ENCODE data around the gene IFT80. TPM values are rescaled to one million over a fixed set of nuclear protein-coding genes. Genes with fewer than 3 reads are reported as not detected.

The IFT80 gene
- total and polyA plus RNA-seq, 10 of the 15 experiments (the other 5 are each of a cell fraction or from before 2014, with no cell fraction given): 6.5 to 21.5 (median 14.1) TPM

DNA sequence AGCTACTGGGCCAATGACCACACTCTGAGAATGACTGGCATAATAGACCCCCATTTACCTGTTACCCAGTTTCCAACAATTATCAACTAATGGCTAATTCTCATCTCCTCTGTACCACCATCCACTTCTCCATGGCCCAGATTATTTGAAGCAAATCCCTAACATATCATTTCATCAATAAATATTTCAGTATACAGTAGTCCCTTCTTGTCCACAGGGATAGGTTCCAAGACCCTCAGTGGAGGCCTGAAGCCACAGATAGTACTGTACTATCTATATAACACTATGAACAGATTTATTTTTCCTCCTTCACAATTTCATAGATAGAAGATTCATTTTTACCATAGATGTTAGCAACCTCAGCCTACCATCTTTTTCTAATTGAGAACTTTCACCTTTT is 68.3 kb downstream of the IFT80 start (continued):
- TF ChIP-seq BRCA1 (IDR thresholded peaks at IDR 0.05; ENCODE audit: low read depth, low read length): no peak
- TF ChIP-seq CHD4 (IDR thresholded peaks at IDR 0.05): no peak
- TF ChIP-seq CTCF (IDR thresholded peaks at IDR 0.05 in 2 of 3, conservative IDR thresholded peaks at IDR 0.05 in 1 of 3; ENCODE audit: control insufficient read depth in 2 of 3, extremely low read depth in 1 of 3, insufficient read depth in 1 of 3, low read depth in 3 of 3, low read length in 3 of 3): no peak
- no peak for TF ChIP-seq SMAD5 (IDR thresholded peaks at IDR 0.05; ENCODE audit: low read depth)
- no peak for TF ChIP-seq BMI1 (IDR thresholded peaks at IDR 0.05; ENCODE audit: borderline replicate concordance)
- no peak for TF ChIP-seq SUPT20H (IDR thresholded peaks at IDR 0.05; ENCODE audit: borderline replicate concordance, control insufficient read depth, low read depth, low read length)
- no peak for TF ChIP-seq FOXM1 (IDR thresholded peaks at IDR 0.05; ENCODE audit: low read depth, low read length)
- TF ChIP-seq SREBF1 (IDR thresholded peaks at IDR 0.05; ENCODE audit: low read length): no peak
- TF ChIP-seq MTA3 (IDR thresholded peaks at IDR 0.05; ENCODE audit: borderline replicate concordance, low read length): no peak
- TF ChIP-seq IKZF2 (IDR thresholded peaks at IDR 0.05): no peak

- BruUV-seq (replicated peaks): no TSS peak
- ChIA-PET RAD21 (ENCODE audit: unreplicated experiment) (no interaction called here), SMC1A (ENCODE audit: uncharacterized antibody, unreplicated experiment) (interaction anchor here (0.6 to 1.0 kb wide), 2 partner anchors 10 to 143 kb away, joined by 3 read pairs; no protein-coding TSS in a partner anchor), CTCF (interaction anchor here (1.0 to 1.8 kb wide), 2 partner anchors 10 to 167 kb away, joined by 3 to 6 read pairs; no protein-coding TSS in a partner anchor), POLR2A (interaction anchor here (1.0 kb wide), 1 partner anchor 19 kb away, joined by 3 read pairs; no protein-coding TSS in a partner anchor)
- no peak overlapping the region for H3K9ac ChIP-seq (ENCODE audit: control insufficient read depth, insufficient read depth, low read length)
- H3K27me3 ChIP-seq (replicated peaks in 1 of 2; ENCODE audit: control insufficient read depth in 2 of 2, insufficient read depth in 2 of 2, low read length in 1 of 2): no peaks in the 10 kb centered on the region
- no peak overlapping the region for H3K27ac ChIP-seq (ENCODE audit: control insufficient read depth, insufficient read depth)
- in situ Hi-C loops (cut with MboI) (no loop called here), intact Hi-C loops (cut with micrococcal nuclease; ENCODE audit: unreplicated experiment) (no loop called here)
- H3K79me2 ChIP-seq (ENCODE audit: control insufficient read depth, insufficient read depth, low read length): no peaks in the 10 kb centered on the region
- FAIRE-seq (no peak), ATAC-seq (no peak), DNase-seq (ENCODE audit: low read depth, low spot score) (no peak)
- H2AFZ ChIP-seq (ENCODE audit: control insufficient read depth, low read depth, low read length): no peak overlapping the region
- no peak overlapping the region for H3K4me2 ChIP-seq (ENCODE audit: control insufficient read depth, insufficient read depth)
- no peaks in the 10 kb centered on the region for H3K9me3 ChIP-seq (replicated peaks; ENCODE audit: control insufficient read depth, insufficient read depth, low read length)
- 96% methylated on average over 1 of the region's 1 CpG for WGBS (ENCODE audit: insufficient coverage, insufficient replicate concordance, low lambda C conversion rate, missing lambda C conversion rate)
- no peaks in the 10 kb centered on the region for H4K20me1 ChIP-seq (ENCODE audit: control insufficient read depth, insufficient read depth)
- no peaks in the 10 kb centered on the region for H3K4me1 ChIP-seq (ENCODE audit: control insufficient read depth, insufficient read depth, low read length)
- H3K36me3 ChIP-seq (ENCODE audit: control insufficient read depth in 2 of 2, insufficient read depth in 2 of 2, low read length in 1 of 2): no peaks in the 10 kb centered on the region
- no peak overlapping the region for H3K4me3 ChIP-seq
- no peak for TF ChIP-seq E2F8 (IDR thresholded peaks at IDR 0.05; ENCODE audit: low read depth, partially characterized antibody)
- TF ChIP-seq SIN3A (IDR thresholded peaks at IDR 0.05; ENCODE audit: low read depth, low read length): no peak
- no peak for TF ChIP-seq CEBPB (IDR thresholded peaks at IDR 0.05; ENCODE audit: borderline replicate concordance in 1 of 2, low read depth in 2 of 2, low read length in 2 of 2)
- TF ChIP-seq, protein P1, sequence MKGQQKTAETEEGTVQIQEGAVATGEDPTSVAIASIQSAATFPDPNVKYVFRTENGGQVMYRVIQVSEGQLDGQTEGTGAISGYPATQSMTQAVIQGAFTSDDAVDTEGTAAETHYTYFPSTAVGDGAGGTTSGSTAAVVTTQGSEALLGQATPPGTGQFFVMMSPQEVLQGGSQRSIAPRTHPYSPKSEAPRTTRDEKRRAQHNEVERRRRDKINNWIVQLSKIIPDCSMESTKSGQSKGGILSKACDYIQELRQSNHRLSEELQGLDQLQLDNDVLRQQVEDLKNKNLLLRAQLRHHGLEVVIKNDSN (IDR thresholded peaks at IDR 0.05; ENCODE audit: borderline replicate concordance, extremely low read length, insufficient read depth, low read depth, low read length): no peak
- no peak for TF ChIP-seq FOXM1 (IDR thresholded peaks at IDR 0.05; ENCODE audit: low read depth, low read length)
- TF ChIP-seq SMAD5 (IDR thresholded peaks at IDR 0.05; ENCODE audit: low read depth): no peak
These were observed 68.9 kb downstream of the IFT80 start for GRCh38 chr3:160330109-160330508.

Data from GM12878 (cell line).